ENCODE results near the gene SLC12A5.

DNA sequence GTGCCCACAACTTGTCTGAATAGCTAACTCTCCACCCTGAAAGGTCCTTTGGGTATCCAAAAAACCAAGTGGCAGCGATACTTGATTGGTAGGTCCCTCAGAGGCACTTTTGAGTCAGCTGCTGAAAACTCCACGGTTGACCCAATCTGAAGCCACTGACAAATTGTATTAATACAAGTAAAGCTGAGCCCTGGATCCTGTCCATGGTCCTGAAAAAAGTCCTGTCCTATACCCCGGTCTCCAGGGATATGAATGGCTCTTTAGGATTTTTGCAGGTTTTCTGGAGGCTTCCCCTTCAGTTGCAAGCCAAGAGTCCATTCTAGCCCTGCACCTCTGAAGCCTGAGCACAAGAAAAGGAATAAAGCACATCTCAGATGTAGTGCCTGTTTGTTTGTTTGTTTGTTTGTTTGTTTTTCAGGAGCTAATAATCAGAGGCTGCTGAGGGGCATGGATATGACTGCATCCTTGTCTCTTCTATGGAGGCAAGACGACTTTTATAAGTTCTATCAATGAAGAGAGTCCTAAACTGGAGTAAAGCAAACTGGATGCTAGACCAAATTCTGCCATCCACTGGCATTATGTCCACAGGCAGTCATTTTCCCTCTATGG is 1.7 kb upstream of the SLC12A5 start:
- TF ChIP-seq, protein P1, sequence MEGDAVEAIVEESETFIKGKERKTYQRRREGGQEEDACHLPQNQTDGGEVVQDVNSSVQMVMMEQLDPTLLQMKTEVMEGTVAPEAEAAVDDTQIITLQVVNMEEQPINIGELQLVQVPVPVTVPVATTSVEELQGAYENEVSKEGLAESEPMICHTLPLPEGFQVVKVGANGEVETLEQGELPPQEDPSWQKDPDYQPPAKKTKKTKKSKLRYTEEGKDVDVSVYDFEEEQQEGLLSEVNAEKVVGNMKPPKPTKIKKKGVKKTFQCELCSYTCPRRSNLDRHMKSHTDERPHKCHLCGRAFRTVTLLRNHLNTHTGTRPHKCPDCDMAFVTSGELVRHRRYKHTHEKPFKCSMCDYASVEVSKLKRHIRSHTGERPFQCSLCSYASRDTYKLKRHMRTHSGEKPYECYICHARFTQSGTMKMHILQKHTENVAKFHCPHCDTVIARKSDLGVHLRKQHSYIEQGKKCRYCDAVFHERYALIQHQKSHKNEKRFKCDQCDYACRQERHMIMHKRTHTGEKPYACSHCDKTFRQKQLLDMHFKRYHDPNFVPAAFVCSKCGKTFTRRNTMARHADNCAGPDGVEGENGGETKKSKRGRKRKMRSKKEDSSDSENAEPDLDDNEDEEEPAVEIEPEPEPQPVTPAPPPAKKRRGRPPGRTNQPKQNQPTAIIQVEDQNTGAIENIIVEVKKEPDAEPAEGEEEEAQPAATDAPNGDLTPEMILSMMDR (IDR thresholded peaks at IDR 0.05), result no peak
- TF ChIP-seq EP300 (IDR thresholded peaks at IDR 0.05; ENCODE audit: low read depth) (no peak), POLR2A (IDR thresholded peaks at IDR 0.05) (no peak), POLR2AphosphoS5 (IDR thresholded peaks at IDR 0.05) (no peak)

Measured in transverse colon (tissue), 4 donors.